Thyroid gland (tissue), 4 donors: ENCODE results near the gene AP3D1.

Experiments
- CTCF ChIP-seq, 6 experiments: fragments of 200-600 bp in 3 of 6; fragments of 450-650 bp in 3 of 6; sonication (generic) in 3 of 6; IDR thresholded peaks; one replicate each; pipeline ENCODE4 v1.5.1; 2016 to 2019; ENCODE audit warnings: antibody characterized with exemption in 6 of 6, mild to moderate bottlenecking in 2 of 6, inconsistent platforms in 1 of 6, moderate library complexity in 1 of 6
- POLR2A ChIP-seq, 2 donors: fragments of 450-650 bp; IDR thresholded peaks; one replicate each; pipeline ENCODE4 v1.6.1; 2017; ENCODE audit warnings: antibody characterized with exemption in 2 of 2, mild to moderate bottlenecking in 2 of 2, moderate library complexity in 1 of 2

GRCh38 chr19:2184422-2184975 is 33.1 kb upstream of the AP3D1 start:
- TF ChIP-seq CTCF (IDR thresholded peaks at IDR 0.05) (no peak), POLR2A (IDR thresholded peaks at IDR 0.05) (no peak)
